Measurements from ENCODE around the gene CRHR2.
"Not testable (repeated sequence)": the region's sequence is repeated elsewhere in the genome, so short reads cannot be mapped to it uniquely, and the experiment has no call there.

CRHR2 gene

DNA sequence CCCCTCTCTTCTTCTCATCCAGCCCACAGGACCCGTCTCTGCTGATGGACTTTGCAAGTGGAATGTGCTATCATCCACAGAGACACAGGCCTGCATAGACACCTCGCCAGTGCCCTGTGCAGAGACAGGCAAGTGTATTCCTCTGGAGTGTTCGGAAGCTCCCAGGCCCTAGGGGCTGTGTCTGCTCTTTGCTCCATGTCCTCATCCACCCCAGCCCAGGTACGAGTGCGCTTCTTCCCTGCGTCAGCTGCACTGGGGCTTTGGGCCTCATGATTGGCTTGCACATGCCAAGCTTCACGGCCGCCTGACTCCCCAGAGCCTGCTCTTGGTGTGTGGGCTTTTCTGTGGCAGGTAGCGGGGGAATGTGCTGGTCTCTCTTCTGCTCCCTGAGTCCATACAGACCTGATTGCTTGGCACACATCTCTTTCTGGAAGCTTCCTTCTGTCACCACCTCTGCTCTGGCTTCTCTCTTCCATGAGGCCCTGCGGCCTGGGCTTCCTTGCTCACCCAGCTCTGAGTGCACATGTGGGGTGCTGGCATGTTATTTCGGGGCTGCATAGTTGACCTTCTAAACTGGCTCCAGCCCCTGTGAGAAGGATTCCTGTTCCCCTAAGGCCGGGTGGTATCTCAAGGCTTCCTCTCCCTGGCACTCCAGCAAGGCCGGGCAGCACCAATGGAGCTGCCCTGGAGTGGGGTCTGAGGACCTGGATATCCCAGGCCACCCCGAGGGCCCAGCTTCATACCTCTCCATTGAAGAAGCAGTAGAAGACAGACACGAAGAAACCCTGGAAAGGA is 27.8 kb downstream of the CRHR2 start:
- DNase-seq (ENCODE audit: low spot score): no peak

DNA sequence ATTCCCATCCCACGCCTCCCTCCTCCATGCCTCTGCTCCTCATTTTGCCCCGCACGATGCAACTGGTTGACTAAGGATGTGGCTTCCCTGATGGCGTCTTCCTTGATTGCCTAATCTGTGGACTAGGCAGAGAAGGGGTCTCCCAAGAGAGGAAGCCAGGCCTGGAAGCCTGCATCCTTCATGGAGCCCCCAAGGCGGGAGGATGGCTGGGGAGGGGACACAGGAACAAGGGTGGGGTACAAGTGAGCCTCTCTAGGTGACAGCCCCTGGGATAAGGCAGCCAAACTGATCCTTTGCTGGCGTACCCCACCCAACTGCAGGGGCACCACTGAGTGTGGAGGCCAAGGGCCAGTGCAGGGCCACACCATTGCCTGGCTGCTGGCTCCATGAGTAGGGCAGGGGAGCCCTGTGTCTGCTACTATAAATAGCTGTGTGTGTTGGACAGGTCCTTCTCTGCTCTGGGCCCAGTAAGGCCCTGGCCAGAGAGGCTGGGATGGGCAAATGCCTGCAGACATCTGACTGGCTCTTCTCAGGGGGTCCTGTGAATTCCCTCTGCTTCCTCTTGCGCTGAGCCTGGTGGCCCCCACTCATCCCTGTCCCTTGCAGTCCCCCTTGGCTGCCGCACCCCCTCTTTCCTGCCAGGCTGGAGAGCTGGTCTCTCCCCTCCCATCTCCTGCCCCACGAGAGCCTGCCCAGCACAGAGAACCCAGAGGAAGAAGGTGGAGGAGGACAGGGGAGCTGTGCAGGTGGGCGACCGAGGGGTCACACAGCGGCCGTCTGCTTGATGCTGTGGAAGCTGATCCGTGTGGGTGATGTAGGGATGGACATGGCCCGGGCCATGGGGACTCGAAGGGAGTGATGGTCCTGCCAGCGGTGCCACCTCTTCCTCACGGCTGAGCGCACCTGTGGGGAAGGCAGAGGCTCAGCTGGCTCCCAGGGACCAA is 29.3 kb downstream of the CRHR2 start:
- DNase-seq (ENCODE audit: low spot score): no peak

DNA sequence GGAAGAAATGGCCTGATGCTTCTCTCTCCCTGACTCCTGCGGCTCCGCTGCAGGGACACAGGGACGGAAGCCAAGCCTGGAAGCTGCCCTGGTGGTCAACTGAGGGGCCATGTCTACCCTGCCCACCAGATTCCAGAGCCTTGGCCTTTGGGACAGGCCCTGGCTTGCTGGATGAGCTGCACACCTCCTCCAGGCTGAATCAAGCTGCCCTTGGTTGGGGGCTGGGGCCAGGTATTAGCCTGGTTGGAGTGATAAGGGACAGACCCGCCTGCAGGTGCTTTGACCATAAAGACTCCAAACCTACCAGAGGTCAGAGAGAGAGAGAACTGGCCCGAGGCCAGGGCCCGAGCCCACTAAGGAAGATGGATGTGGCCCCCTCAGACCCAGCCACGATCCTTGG is 30.1 kb downstream of the CRHR2 start:
- no peak for DNase-seq (ENCODE audit: low spot score)

DNA sequence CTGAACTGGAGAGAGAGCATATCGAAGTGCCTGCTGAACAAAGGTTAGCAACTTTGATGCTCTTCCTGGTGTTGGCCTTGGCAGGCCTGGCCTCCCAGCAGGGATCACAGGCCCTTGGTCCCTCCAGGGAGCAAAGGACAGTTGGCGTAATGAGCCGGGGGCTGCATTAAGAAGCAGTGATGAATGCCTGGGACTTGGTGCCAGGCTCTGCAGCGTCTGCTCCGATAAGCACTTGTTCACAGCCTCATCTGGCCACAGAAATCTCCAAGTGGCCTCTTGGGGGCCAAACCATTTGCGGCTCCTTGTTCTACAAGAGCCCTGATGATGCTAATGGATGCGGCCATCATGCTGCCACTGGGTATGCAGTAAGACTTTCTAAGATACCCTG is 31.8 kb downstream of the CRHR2 start:
- no peak for DNase-seq (ENCODE audit: low spot score)

DNA sequence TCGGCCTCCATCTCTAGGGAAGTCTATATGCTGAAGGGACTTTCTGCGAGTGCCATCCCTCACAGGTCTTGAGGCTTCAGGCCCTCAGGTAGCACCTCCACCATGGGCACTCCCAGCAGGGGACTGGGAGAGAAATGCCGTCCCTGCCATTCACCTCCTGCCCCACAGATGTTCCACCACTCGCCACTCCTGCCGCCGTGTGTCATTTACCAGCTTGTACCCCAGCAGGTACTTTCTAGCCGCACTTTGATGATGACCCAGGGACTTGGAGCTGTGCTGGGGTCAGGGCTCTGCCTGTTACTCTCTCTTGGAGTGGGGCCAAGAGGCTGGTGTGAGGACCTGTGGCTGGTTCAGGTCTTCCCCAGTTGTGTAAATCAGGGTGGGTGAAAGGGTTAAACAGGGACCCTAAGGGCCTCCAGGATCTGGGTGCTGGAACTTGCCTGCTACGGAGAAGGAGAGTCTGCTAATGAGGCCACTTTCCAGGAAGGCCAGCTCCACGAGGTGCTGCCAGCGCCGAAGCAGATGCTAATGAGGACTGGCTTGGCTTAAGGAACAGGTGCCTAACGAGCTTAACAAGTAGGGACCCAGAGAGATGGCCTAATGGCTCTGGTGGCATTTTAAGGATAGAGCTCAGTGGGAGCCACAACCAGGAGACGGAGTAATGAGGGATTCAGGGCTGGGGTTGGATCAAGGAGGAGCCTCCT is 32.4 kb downstream of the CRHR2 start:
- DNase-seq (ENCODE audit: low spot score): no peak

DNA sequence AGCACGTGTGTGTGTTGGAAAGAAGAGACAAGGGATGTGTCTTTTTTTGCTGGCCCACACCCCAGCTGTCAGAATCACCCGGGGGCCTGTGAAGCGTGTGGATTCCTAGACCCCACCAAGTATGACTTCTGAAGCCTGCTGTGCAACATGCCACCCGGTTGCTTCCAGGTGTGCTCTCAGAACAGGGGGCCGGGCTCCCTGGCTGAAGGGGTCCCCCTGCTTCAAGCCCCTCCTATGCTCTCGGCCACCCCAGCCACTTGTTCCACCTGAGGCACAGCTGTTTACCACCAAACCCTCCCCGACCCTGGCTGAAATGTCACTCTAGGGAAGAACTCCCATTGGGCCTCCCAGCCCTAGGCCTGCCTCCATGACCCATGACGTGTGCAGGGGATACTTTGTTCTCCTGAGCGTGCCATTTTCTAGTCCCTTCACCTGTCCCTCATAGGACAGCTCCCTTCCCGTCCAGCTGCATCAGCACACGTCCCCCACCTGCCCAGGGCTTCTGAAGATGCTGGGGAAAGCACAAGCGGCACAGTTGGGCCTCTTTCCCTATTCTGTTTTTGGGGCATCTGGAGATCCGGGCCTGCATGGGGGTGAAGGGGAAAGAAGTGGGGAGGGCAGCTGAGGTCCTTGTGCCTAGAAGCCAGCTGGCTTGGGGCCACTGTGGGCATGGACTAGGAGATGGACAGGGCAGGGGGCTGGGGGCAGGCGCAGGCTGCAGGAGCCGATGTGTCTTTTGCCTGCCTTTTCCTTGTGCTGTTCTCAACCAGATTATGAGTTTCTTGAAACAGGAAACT is 33.3 kb downstream of the CRHR2 start:
- DNase-seq (ENCODE audit: low spot score): no peak

DNA sequence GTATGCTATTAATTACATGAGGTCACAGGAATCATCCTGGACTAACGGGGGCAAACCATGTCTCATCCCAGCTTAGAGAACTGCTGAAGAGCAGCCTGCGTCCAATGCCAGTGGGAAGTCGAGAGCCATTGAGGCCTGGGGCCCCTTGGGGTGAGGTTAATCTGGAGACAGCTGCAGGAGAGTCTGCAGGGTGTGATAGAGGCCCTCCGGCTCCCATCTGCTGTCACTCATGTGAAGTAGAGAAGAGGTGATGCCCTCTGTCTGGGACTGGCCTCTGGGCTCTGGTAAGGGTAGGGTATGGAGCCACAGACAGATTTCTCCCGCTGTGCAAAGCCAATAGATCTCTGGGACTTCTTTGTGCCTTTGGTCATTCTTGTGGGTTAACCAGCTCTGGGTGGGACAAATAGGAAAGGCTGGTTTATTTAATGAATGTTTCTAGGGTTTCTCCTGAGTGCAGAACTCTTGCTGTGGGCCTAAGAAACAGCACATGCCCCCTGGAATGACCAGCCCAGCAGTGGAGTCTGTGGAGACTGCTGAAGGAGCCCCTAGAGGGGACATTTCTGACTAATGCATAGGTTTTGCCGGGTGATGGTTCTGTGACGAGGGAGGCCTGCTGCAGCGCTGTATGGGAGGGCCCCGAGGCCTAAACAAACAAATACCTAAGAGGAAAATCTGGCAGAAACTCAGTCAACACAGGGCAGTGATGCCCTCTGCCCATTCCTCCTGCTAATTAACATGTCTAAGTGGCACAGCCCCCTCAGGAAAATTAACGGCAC is 34.5 kb downstream of the CRHR2 start:
- no peak for DNase-seq (ENCODE audit: low spot score)

DNA sequence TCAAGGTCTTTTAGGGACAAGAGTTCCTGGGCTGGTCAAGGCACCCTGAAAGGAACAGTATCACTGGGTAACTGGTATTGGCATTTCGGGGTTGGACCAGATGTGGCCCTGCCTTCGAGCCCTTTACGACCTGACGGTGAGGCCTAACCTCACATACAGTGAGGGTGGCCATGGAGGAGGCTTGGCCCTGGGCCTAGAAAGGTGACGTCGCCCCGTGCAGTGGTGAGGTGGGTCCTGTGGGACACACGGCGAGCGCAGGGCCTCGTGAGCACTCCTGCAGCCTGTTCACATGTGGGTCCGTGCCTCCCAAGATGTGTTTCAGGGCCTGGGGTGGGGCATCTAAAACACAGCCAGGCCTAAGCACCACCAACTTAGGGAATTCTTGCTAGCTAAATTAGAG is 36.1 kb downstream of the CRHR2 start:
- no peak for DNase-seq (ENCODE audit: low spot score)

DNA sequence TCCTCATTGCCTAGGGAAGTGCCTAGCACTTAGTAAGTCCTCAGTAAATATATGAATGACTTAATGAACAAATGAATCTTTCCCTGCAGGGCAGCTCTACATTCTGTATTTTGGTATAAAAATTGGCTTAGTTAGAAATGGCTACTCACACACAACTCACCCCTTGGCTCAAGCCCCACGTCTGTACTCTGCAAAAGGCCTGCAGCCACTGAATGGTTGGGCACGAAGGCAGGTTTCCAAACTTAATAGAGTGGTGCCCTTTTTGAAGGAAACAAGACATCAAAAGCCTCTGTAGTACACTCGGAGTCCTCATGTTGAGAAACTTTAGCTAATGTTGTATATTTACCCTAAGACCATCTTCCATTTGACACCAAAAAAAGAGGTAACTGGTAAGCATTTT is 36.6 kb downstream of the CRHR2 start:
- no peak for DNase-seq (ENCODE audit: low spot score)

DNA sequence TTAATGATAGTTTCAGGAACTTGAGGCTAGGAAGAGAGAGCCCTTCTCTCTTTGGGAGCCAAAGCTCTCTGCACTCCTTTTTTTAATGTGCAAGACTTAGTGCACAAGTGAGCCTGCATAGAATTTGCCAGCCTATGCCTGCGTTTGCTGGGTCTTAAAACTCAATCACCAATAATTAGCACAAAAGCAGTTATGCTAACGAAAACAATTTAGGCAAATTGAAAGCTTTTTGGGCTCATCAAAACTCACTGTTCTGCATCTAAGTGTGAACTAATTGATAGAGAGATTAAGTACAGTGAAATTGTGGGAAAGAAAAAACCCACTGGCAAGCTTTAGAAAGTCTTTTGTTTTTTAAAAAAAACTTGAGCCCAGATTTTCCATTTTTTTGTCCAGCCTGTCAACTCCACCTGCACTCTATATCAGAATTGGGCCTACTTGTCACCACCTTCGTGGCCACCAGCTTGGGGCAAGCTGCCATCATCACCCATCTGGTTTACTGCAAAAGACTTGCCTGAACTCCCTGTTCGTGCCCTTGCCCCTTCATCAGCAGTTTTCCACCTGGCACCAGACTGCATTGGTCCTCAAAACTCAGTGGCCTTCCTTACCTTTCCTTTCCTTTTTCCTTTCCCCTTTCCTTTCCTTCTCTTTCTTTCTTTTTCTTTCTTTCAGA is 37.8 kb downstream of the CRHR2 start:
- DNase-seq (ENCODE audit: low spot score): no peak

DNA sequence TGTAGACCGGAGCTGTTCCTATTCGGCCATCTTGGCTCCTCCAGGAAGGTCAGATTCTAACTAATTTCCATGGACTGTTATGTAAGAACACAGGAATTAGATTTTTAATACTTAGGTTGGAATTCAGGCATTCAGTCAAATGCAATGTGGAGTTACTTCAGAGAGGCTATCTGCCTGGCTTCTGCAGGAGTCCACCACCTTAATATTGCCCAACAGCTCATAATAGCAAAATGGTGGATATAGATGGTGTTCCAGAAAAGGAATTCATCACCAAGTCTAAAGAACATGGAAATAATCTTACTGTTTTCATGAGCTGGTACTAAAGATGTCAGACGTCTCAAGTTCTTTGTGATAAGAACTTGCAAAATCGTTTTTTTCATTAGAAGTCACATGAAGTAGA is 39.5 kb downstream of the CRHR2 start:
- DNase-seq (ENCODE audit: low spot score): no peak

DNA sequence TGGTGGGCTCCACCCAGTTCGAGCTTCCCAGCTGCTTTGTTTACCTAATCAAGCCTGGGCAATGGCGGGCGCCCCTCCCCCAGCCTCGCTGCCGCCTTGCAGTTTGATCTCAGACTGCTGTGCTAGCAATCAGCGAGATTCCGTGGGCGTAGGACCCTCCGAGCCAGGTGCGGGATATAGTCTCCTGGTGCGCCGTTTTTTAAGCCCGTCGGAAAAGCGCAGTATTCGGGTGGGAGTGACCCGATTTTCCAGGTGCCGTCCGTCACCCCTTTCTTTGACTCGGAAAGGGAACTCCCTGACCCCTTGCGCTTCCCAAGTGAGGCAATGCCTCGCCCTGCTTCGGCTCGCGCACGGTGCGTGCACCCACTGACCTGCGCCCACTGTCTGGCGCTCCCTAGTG is 39.9 kb downstream of the CRHR2 start:
- not testable (repeated sequence) for DNase-seq (ENCODE audit: low spot score)

DNA sequence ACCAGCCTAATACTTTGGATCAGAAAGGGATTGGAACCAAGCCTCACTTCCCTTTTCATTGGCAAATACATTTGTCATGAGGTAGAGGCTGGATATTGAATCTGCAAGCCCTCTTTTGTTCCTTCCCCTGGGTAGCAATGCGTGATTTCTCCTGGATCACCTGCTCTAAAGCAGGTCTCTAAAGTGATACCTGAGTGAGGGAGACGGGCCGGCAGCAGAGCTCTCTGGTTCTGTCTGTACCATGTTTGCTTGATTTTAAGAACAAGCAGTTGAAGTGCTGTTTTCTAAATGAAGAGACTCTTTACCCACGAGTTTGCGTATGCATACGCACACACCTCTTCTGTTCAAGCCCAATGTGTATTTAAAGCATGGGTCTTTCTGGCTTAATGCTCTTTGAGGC is 46.5 kb downstream of the CRHR2 start:
- DNase-seq (ENCODE audit: low spot score): no peak

DNA sequence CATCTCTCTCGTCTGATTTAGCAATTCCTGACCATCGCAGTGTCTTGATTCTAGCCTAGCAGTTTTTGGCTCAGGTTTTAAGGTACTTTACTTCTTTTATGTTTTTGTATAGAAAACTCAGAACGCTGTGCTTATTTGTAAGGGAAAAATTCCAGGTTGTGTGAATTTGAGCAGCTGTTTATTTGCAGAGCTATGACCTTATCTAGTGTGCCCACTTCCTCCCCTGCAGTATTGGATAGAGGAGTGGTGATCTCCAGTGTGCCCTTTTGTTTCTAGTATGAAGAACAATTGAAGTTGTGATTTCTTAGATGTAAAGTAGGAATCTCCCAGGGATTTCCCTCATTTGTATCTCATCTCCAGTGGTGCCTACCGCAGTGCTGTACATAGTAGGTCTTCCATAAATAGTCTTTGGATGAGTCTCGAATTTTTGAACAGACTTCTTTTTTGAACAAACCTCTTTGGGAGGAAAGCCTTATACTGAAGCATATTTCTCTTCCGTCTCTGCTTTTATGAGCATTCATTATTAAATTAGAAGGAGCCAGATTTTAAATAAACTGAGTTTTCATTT is 47.5 kb downstream of the CRHR2 start:
- DNase-seq (ENCODE audit: low spot score): no peak

DNA sequence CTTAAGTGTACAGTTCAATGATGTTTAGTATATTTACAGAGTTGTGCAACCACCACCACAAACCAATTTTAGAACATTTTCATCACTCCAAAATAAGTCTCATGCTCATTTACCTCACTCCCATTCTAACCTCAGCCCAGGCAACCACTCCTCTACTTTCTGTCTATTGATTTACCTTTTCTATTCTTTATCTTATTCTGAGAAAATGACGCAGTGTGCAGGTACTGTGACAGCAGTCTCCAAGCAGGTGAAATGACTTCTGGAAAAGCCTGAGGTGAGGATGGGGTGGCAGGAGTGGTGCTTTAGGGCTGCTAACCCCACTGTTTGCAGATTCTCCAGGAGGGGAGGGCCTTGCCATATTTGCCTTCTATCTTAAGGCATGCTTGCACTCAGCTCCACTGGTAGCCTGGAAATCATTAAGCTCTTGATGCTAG is 48.0 kb downstream of the CRHR2 start:
- no peak for DNase-seq (ENCODE audit: low spot score)

DNA sequence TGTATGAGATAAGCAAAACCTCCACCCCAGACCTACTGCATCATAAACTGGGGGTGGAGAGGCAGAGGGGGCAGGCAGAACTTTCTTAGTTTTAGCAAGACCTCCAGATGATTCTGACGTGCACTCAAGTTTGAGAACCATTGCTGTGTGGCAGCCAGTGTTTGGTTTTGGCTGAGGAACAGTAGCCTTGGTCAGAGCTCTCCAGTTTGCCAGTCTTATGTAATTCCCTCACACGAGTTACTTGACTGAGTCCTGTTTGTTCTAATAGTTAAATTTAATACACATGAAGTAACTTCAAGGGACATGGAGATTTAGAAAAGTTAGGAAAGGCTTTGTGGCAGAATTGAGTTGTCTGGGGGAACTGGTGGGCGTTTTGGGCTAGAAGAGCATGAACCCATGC is 49.0 kb downstream of the CRHR2 start:
- DNase-seq (ENCODE audit: low spot score): no peak

DNA sequence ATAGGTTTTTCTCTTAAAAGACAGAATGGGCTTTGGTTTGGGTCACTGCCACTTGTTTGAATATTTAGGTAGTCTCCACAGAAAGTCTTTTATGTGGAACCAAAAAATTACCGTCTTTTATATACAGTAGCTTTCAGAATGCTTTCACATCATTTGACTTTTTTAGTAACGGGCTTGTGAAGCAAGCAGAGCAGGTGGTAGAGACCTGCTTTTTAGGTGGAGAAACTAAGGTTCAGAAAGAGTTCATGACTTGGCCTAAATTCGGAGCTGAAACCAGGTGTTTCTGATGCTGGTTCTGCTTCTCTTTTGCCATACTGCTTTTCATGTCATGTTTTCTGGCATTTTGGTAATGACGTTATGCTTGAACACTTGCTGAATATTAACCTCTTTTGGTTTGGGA is 51.3 kb downstream of the CRHR2 start:
- DNase-seq (ENCODE audit: low spot score): no peak

DNA sequence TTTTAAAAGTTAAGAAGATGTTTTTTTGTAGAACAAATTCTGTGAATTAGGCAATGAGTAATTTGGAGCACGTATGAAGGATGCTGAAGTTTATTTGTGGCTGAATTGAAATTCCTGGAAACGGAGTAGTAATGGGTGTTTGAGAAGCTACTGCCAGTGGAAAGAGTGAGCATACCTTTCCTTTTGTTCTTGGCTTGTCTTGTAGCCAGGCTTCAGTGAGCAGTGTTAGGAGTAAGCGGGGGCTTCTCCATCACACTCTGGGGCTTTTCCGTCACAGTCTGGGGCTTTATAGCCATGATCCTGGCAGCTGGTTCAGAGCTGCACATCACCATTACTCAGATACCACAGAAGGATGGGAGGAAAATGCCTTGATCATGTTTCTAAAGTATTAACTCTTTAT is 55.2 kb downstream of the CRHR2 start:
- no peak for DNase-seq (ENCODE audit: low spot score)

DNA sequence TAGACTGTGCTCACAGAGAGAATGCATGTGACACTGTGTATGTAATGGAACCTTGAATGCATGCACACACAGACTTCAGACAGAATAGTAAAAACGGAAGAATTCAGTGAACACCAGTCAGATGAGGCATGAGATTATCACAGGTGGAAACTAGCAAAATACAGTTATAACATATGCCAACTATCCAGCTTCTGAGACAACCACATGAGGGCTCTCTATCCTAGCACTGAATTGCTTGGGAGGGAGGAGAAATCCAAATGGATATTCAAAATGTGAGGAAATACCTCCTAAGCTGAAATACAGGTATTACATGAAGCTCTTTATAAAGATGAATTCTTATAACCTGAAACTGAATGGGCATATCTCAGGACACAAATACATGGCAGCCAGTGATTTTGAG is 57.0 kb downstream of the CRHR2 start:
- DNase-seq (ENCODE audit: low spot score): peak; percentile 28

DNA sequence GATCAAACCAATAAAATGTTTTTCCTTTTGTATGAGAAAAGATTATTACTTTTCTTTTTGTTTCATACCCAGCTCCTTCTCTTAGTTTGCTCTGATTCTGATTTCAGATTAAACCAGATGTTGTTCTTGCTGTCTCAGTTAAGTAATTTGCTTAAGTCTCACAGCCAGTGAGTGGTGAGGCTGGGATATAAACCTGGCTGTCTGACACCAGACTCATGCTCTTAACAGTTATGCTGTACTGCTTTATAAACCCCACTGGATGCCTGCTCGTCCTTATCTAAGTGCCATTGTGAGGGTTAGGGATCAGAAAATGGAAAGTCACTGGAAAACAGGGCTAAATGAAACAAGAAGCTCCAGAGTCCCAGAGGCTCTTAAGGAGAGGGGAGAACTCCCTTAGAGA is 63.3 kb downstream of the CRHR2 start:
- no peak for DNase-seq (ENCODE audit: low spot score)

Data from cerebellar cortex (tissue), 1 donor.